Endothelial cell of umbilical vein (primary cell): ENCODE measurements around the gene MYBPHL. TPM values are rescaled to one million over a fixed set of nuclear protein-coding genes. Genes with fewer than 3 reads are reported as not detected.

Source experiments
- BruUV-seq: library from RNA; stranded (reverse); fragments of 400-500 nt; replicated peaks from 2 replicates; lab custom pipeline; 2021; lab: Mats Ljungman, UMichigan
- CTCF ChIA-PET: fragments of 300-600, 350-600 bp; sonication (Branson Sonifier 250); formaldehyde crosslinking; loops from one replicate; lab custom pipeline; 2021; ENCODE audit warnings: antibody characterized with exemption, inconsistent platforms; lab: Charles Lee
- POLR2A ChIA-PET: fragments of 300-600, 350-600 bp; sonication (Branson Sonifier 250); formaldehyde crosslinking; loops from one replicate; lab custom pipeline; 2021; ENCODE audit warnings: antibody characterized with exemption, inconsistent platforms; lab: Charles Lee
- DNase-seq: peaks from one replicate; pipeline ENCODE4 v3.0.0-alpha.2; 2011; ENCODE audit warnings: low read depth, low spot score
- FAIRE-seq: peaks from 2 replicates; lab custom pipeline; 2011; peaks lifted over from hg19 to GRCh38; lab: Jason Lieb, UNC
- H2AFZ ChIP-seq: 2 replicates; pipeline ENCODE4 v1.6.0; 2012; ENCODE audit warnings: low read depth, low read length, control low read depth, inconsistent platforms
- H3K27ac ChIP-seq: 2 replicates; pipeline ENCODE4 v1.5.1; 2011; ENCODE audit warnings: low read depth, mild to moderate bottlenecking, control low read depth, low read length, moderate library complexity; ENCODE audit not compliant: insufficient read depth
- H3K27me3 ChIP-seq, 2 experiments: 2 replicates each; pipeline versions ENCODE4 v1.6.0 to v1.6.1; 2011; ENCODE audit warnings: low read length in 2 of 2, mixed read lengths in 1 of 2; ENCODE audit not compliant: control insufficient read depth in 2 of 2, insufficient read depth in 2 of 2
- H3K36me3 ChIP-seq, 2 experiments: 2 replicates in 1 of 2; 3 replicates in 1 of 2; pipeline ENCODE4 v1.5.1; 2011; ENCODE audit warnings: low read length in 2 of 2, mild to moderate bottlenecking in 1 of 2, moderate library complexity in 1 of 2; ENCODE audit not compliant: control insufficient read depth in 2 of 2, insufficient read depth in 2 of 2; ENCODE audit errors: extremely low read depth in 1 of 2
- H3K4me1 ChIP-seq: 3 replicates; pipeline ENCODE4 v1.5.1; 2011; ENCODE audit warnings: mild to moderate bottlenecking, low read length; ENCODE audit not compliant: control insufficient read depth, insufficient read depth; ENCODE audit errors: extremely low read depth
- H3K4me2 ChIP-seq: 2 replicates; pipeline ENCODE4 v1.6.1; 2011; ENCODE audit warnings: low read length, control low read depth, mixed read lengths; ENCODE audit not compliant: insufficient read depth
- H3K4me3 ChIP-seq, 3 experiments: fragments of 200-600 bp in 1 of 3; sonication (generic), shearing (Covaris generic) in 1 of 3; replicated peaks in 1 of 3; 2 replicates each; pipeline ENCODE4 v1.5.1; 2011 to 2016; ENCODE audit warnings: control low read depth in 3 of 3, low read length in 3 of 3, mild to moderate bottlenecking in 2 of 3, inconsistent platforms in 1 of 3, low read depth in 1 of 3, moderate library complexity in 1 of 3; ENCODE audit not compliant: insufficient read depth in 1 of 3
- H3K79me2 ChIP-seq: 2 replicates; pipeline ENCODE4 v1.6.0; 2012; ENCODE audit warnings: low read length, inconsistent platforms; ENCODE audit not compliant: control insufficient read depth, insufficient read depth
- H3K9ac ChIP-seq: replicated peaks from 2 replicates; pipeline ENCODE3; 2011; ENCODE audit warnings: low read length, control low read depth; ENCODE audit not compliant: insufficient read depth; ENCODE audit errors: extremely low read depth
- H3K9me1 ChIP-seq: replicated peaks from 3 replicates; pipeline ENCODE4 v1.6.0; 2011; ENCODE audit warnings: mild to moderate bottlenecking, low read length; ENCODE audit not compliant: control insufficient read depth, insufficient read depth; ENCODE audit errors: extremely low read depth
- H3K9me3 ChIP-seq: replicated peaks from 2 replicates; pipeline ENCODE4 v1.5.1; 2012; ENCODE audit warnings: low read length, inconsistent platforms; ENCODE audit not compliant: control insufficient read depth, insufficient read depth
- H4K20me1 ChIP-seq: replicated peaks from 2 replicates; pipeline ENCODE3; 2011; ENCODE audit warnings: mild to moderate bottlenecking, low read length; ENCODE audit not compliant: control insufficient read depth, insufficient read depth; ENCODE audit errors: extremely low read depth
- EZH2 ChIP-seq: IDR thresholded peaks from 2 replicates; pipeline ENCODE4 v1.6.1; 2012; ENCODE audit warnings: borderline replicate concordance, low read depth, mild to moderate bottlenecking, moderate library complexity, low read length, inconsistent platforms; ENCODE audit not compliant: severe bottlenecking
- FOS ChIP-seq: IDR thresholded peaks from 2 replicates; pipeline ENCODE4 v1.6.1; 2011; ENCODE audit warnings: mild to moderate bottlenecking, low read length, moderate library complexity, borderline replicate concordance; ENCODE audit not compliant: insufficient read depth
- GATA2 ChIP-seq: IDR thresholded peaks from 2 replicates; pipeline ENCODE4 v1.7.0; 2011; ENCODE audit warnings: low read depth, mild to moderate bottlenecking, moderate library complexity, mixed read lengths, low read length; ENCODE audit not compliant: insufficient read length, insufficient read depth
- JUN ChIP-seq: IDR thresholded peaks from 2 replicates; pipeline ENCODE4 v1.6.1; 2011; ENCODE audit warnings: borderline replicate concordance, low read depth; ENCODE audit not compliant: insufficient read length, insufficient read depth
- MYC ChIP-seq: IDR thresholded peaks from one replicate; pipeline ENCODE4 v1.6.1; 2011; ENCODE audit warnings: mild to moderate bottlenecking, low read depth, low read length
- POLR2A ChIP-seq: IDR thresholded peaks from 2 replicates; pipeline ENCODE4 v1.6.1; 2012; ENCODE audit warnings: low read depth, mild to moderate bottlenecking, control low read depth, low read length
- POLR2AphosphoS5 ChIP-seq: IDR thresholded peaks from 2 replicates; pipeline ENCODE4 v1.6.1; 2012; ENCODE audit warnings: low read depth, mild to moderate bottlenecking, control low read depth, low read length, moderate library complexity; ENCODE audit not compliant: insufficient read depth
- dilution Hi-C: fragments of 300-500 bp; cut with MboI; formaldehyde crosslinking; loops from one replicate; pipeline ENCODE4 v1.15.0; 2019; ENCODE audit warnings: low sequenced_read_pairs; ENCODE audit not compliant: extremely low pct_ligation_motif_present
- intact Hi-C: fragments of 100-400 bp; cut with micrococcal nuclease; formaldehyde crosslinking; loops from one replicate; pipeline ENCODE4 v1.10.0; 2022
- polyA plus RNA-seq, 4 experiments: library from polyadenylated mRNA; depleted of rRNA in 3 of 4; stranded (reverse) in 3 of 4; unstranded in 1 of 4; fragments of >200 nt; gene quantifications; 2 replicates each; pipeline versions ENCODE4 v1.2.1 to v1.2.3, GENCODE V29; 2011 to 2012; ENCODE audit warnings: missing spikeins in 1 of 4
- total RNA-seq: library from RNA; stranded (reverse); gene quantifications from 2 replicates; pipeline ENCODE4 v1.2.3, GENCODE V29; 2021
- TF ChIP-seq, protein P1 (sequence below), 2 donors: IDR thresholded peaks; 1 replicate in 1 of 2; 2 replicates in 1 of 2; pipeline ENCODE4 v1.5.1; 2011; ENCODE audit warnings: low read length in 2 of 2, mild to moderate bottlenecking in 2 of 2, moderate library complexity in 2 of 2, control low read depth in 1 of 2, inconsistent platforms in 1 of 2, low read depth in 1 of 2; ENCODE audit not compliant: insufficient read depth in 1 of 2; ENCODE audit errors: extremely low read depth in 1 of 2
- TF ChIP-seq, protein P2 (sequence below): IDR thresholded peaks from 2 replicates; pipeline ENCODE4 v1.6.1; 2011; ENCODE audit not compliant: insufficient read depth, insufficient read length

MYBPHL gene
- total and polyA plus RNA-seq, 2 donors (not counting 3 experiments of a cell fraction or from before 2014, with no cell fraction given) = not detected

DNA sequence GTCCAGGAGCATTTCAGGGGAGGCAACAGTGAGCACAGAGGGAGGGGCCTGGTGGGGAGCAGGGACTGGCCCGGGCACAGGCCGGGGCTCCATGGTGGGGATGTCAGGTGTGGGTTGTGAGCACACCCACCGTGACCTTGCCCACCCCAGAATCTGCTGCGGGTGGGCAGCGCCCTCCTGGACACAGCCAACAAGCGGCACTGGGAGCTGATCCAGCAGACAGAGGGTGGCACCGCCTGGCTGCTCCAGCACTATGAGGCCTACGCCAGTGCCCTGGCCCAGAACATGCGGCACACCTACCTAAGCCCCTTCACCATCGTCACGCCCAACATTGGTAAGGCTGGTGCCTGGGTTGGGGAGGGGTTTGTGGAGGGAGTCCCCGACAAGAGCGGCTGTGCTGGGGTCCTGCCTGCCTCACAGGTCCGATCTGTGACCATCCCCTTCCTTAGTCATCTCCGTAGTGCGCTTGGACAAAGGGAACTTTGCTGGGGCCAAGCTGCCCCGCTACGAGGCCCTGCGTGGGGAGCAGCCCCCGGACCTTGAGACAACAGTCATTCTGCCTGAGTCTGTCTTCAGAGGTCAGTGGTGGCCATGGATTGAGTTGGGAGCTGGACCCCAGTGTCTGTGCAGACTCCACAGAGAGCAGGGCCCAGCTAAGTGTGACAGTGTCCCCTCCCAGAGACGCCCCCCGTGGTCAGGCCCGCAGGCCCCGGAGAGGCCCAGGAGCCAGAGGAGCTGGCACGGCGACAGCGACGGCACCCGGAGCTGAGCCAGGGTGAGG is 38.2 kb downstream of the MYBPHL start:
- Histone ChIP-seq H3K27me3 (no peaks in the 10 kb centered on the region), H3K36me3 (no peaks in the 10 kb centered on the region), H3K27ac (no peak overlapping the region), H3K79me2 (no peaks in the 10 kb centered on the region), H3K4me2 (no peak overlapping the region), H3K4me3 (no peak overlapping the region), H2AFZ (no peak overlapping the region), H3K9ac (no peak overlapping the region), H3K9me3 (no peaks in the 10 kb centered on the region), H4K20me1 (no peaks in the 10 kb centered on the region), H3K9me1 (no peaks in the 10 kb centered on the region), H3K4me1 (no peaks in the 10 kb centered on the region)
- DNase-seq (no peak), FAIRE-seq (no peak)
- dilution Hi-C loops (no loop called here), intact Hi-C loops (no loop called here)
- CTCF ChIA-PET = interaction anchor here (0.8 to 0.9 kb wide), 2 partner anchors 9 to 264 kb away, joined by 3 to 4 read pairs; no protein-coding TSS in a partner anchor
- POLR2A ChIA-PET = no interaction called here
- no TSS peak for BruUV-seq
- TF ChIP-seq POLR2AphosphoS5 (no peak), GATA2 (no peak), JUN (no peak), MYC (no peak), FOS (no peak), EZH2 (no peak), POLR2A (no peak)
- TF ChIP-seq, protein P1, sequence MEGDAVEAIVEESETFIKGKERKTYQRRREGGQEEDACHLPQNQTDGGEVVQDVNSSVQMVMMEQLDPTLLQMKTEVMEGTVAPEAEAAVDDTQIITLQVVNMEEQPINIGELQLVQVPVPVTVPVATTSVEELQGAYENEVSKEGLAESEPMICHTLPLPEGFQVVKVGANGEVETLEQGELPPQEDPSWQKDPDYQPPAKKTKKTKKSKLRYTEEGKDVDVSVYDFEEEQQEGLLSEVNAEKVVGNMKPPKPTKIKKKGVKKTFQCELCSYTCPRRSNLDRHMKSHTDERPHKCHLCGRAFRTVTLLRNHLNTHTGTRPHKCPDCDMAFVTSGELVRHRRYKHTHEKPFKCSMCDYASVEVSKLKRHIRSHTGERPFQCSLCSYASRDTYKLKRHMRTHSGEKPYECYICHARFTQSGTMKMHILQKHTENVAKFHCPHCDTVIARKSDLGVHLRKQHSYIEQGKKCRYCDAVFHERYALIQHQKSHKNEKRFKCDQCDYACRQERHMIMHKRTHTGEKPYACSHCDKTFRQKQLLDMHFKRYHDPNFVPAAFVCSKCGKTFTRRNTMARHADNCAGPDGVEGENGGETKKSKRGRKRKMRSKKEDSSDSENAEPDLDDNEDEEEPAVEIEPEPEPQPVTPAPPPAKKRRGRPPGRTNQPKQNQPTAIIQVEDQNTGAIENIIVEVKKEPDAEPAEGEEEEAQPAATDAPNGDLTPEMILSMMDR (IDR thresholded peaks at IDR 0.05; ENCODE audit: extremely low read depth in 1 of 2, insufficient read depth in 1 of 2, low read depth in 1 of 2, low read length in 2 of 2) = no peak
- TF ChIP-seq, protein P2, sequence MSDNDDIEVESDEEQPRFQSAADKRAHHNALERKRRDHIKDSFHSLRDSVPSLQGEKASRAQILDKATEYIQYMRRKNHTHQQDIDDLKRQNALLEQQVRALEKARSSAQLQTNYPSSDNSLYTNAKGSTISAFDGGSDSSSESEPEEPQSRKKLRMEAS = no peak
